Measurements from ENCODE around the gene TBC1D32. TPM values are rescaled to one million over a fixed set of nuclear protein-coding genes. Genes with fewer than 3 reads are reported as not detected.

Gene TBC1D32
- total and polyA plus RNA-seq, 2 donors = 1.4 to 62.8 TPM

DNA sequence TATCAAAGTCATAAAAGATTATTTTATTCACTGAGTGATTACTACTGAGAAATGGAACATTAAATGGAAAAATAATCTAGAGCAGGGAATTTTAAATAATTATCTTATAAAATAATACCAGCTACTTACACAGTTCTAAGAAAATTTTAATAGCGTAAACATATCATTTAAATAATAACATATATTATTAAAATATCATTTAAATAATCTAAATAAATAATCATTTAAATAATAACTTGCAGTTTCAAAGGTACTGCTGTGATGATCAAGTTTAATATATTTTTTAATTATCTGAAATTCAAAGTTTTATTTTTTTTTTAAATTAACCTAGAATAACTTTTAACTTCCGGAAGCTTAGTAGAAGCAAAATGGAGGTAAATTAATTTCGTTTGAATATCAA, 301.2 kb downstream of the TBC1D32 start:
- Histone ChIP-seq H3K36me3 (ENCODE audit: insufficient read depth) (no peaks in the 10 kb centered on the region), H3K4me1 (ENCODE audit: insufficient read depth) (no peaks in the 10 kb centered on the region), H3K4me3 (ENCODE audit: low read depth, low read length) (no peak overlapping the region), H3K27ac (ENCODE audit: low read depth) (no peak overlapping the region)
- no peak for DNase-seq (ENCODE audit: extremely low spot score)
- 91% methylated on average over 3 of the region's 3 CpGs for WGBS

GRCh38 chr6:121032268-121033006, 301.8 kb downstream of the TBC1D32 start:
- Histone ChIP-seq H3K36me3 (ENCODE audit: insufficient read depth) (no peaks in the 10 kb centered on the region), H3K4me3 (ENCODE audit: low read depth, low read length) (no peak overlapping the region), H3K4me1 (ENCODE audit: insufficient read depth) (no peaks in the 10 kb centered on the region), H3K27ac (ENCODE audit: low read depth) (no peak overlapping the region)
- WGBS = 30% methylated on average over 1 of the region's 1 CpG
- no peak for DNase-seq (ENCODE audit: extremely low spot score)

Small RNAs within 50 kb of the gene (small RNA-seq; reads per million reads assigned to genes)
- gene RF00019 (not detected), gene RNU6-1286P (not detected)

Other genes with a start within 250 kb of the TBC1D32 start
- gene GJA1, start 101.2 kb upstream of the TBC1D32 start, total RNA-seq = 160 TPM
- gene GJA1, start 101.2 kb upstream of the TBC1D32 start, polyA plus RNA-seq = 117 TPM

All from urinary bladder (tissue), 4 donors.